ENCODE results near the gene LRRC10.

DNA sequence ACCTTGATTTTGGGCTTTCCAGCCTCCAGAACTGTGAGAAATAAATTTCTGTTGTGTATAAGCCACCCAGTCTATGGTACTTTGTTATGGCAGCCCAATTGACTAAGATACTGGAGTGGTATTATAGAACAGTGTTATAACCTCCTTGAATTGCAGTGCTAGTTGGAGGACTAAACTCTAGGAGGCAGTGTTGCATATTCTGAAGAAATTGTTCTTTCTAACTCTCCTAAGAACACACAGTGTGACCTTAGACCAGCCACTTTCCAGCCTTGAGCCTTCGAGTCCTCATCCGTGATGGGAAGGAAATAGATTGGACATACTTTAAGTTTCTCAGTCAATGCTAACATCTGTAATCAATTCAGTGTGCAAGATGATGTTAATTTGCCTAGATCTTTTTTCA, 22.4 kb upstream of the LRRC10 start:
- TF ChIP-seq, protein P1, sequence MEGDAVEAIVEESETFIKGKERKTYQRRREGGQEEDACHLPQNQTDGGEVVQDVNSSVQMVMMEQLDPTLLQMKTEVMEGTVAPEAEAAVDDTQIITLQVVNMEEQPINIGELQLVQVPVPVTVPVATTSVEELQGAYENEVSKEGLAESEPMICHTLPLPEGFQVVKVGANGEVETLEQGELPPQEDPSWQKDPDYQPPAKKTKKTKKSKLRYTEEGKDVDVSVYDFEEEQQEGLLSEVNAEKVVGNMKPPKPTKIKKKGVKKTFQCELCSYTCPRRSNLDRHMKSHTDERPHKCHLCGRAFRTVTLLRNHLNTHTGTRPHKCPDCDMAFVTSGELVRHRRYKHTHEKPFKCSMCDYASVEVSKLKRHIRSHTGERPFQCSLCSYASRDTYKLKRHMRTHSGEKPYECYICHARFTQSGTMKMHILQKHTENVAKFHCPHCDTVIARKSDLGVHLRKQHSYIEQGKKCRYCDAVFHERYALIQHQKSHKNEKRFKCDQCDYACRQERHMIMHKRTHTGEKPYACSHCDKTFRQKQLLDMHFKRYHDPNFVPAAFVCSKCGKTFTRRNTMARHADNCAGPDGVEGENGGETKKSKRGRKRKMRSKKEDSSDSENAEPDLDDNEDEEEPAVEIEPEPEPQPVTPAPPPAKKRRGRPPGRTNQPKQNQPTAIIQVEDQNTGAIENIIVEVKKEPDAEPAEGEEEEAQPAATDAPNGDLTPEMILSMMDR (IDR thresholded peaks at IDR 0.05 in 2 of 3, conservative IDR thresholded peaks at IDR 0.05 in 1 of 3; ENCODE audit: control insufficient read depth in 2 of 3, extremely low read depth in 1 of 3, insufficient read depth in 1 of 3, low read depth in 3 of 3, low read length in 3 of 3), result peak in 1 of 3 experiments; percentile 32; a peak in 2 of 6 replicates
- TF ChIP-seq POLR2A (IDR thresholded peaks at IDR 0.05; ENCODE audit: low read depth, low read length) (no peak), ATF7 (IDR thresholded peaks at IDR 0.05; ENCODE audit: low read depth) (no peak), JUND (IDR thresholded peaks at IDR 0.05; ENCODE audit: low read depth, low read length) (no peak), SPI1 (IDR thresholded peaks at IDR 0.05; ENCODE audit: borderline replicate concordance, insufficient read depth, low read depth, low read length) (no peak), HDGF (IDR thresholded peaks at IDR 0.05) (no peak), EZH2 (IDR thresholded peaks at IDR 0.05; ENCODE audit: borderline replicate concordance, control insufficient read depth, low read depth, low read length) (no peak), HDAC6 (IDR thresholded peaks at IDR 0.05; ENCODE audit: unreplicated experiment) (no peak)
- TF ChIP-seq, protein P2, sequence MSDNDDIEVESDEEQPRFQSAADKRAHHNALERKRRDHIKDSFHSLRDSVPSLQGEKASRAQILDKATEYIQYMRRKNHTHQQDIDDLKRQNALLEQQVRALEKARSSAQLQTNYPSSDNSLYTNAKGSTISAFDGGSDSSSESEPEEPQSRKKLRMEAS (IDR thresholded peaks at IDR 0.05; ENCODE audit: low read depth, low read length), result no peak

Data from GM12878 (cell line).